ENCODE data around the gene MAD1L1. TPM values are rescaled to one million over a fixed set of nuclear protein-coding genes. Genes with fewer than 3 reads are reported as not detected.

MAD1L1 gene
- total and polyA plus RNA-seq, 2 donors (not counting 3 experiments of a cell fraction or from before 2014, with no cell fraction given), result 34.1 to 42.3 TPM

DNA sequence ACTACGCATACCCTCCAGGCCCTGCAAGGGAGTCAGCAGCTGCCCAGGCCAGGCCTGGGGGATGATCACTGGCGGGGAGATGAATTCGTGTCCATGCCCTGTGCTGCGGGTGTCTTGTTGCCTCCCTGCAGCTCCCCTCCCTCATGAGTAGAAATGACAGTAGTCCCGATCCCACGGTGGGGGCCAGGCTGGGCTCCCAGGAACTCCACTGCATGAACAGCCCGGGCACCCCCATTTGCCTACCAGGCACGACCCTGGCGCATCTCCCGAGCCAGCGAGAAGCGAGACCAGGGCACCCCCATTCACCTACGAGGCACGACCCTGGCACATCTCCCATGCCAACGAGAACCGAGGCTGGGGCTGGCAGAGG, 316.2 kb downstream of the MAD1L1 start:
- Histone ChIP-seq H3K9me3 (replicated peaks; ENCODE audit: control insufficient read depth, insufficient read depth, low read length) (no peaks in the 10 kb centered on the region), H3K27ac (ENCODE audit: insufficient read depth, low read depth, low read length) (no peak overlapping the region), H3K79me2 (ENCODE audit: control insufficient read depth, insufficient read depth, low read length) (no peaks in the 10 kb centered on the region), H3K9ac (replicated peaks; ENCODE audit: extremely low read depth, insufficient read depth, low read length) (no peak overlapping the region), H3K36me3 (ENCODE audit: control insufficient read depth in 2 of 2, extremely low read depth in 1 of 2, insufficient read depth in 2 of 2, low read length in 2 of 2) (no peaks in the 10 kb centered on the region), H3K4me3 (replicated peaks in 1 of 3; ENCODE audit: insufficient read depth in 1 of 3, low read depth in 1 of 3, low read length in 3 of 3) (no peak overlapping the region), H4K20me1 (replicated peaks; ENCODE audit: control insufficient read depth, extremely low read depth, insufficient read depth, low read length) (no peaks in the 10 kb centered on the region), H3K4me2 (ENCODE audit: insufficient read depth, low read length) (no peak overlapping the region), H2AFZ (ENCODE audit: low read depth, low read length) (no peak overlapping the region), H3K27me3 (ENCODE audit: control insufficient read depth in 2 of 2, insufficient read depth in 2 of 2, low read length in 2 of 2) (no peaks in the 10 kb centered on the region), H3K9me1 (replicated peaks; ENCODE audit: control insufficient read depth, extremely low read depth, insufficient read depth, low read length) (no peaks in the 10 kb centered on the region), H3K4me1 (ENCODE audit: control insufficient read depth, extremely low read depth, insufficient read depth, low read length) (no peaks in the 10 kb centered on the region)
- TF ChIP-seq, protein P1, sequence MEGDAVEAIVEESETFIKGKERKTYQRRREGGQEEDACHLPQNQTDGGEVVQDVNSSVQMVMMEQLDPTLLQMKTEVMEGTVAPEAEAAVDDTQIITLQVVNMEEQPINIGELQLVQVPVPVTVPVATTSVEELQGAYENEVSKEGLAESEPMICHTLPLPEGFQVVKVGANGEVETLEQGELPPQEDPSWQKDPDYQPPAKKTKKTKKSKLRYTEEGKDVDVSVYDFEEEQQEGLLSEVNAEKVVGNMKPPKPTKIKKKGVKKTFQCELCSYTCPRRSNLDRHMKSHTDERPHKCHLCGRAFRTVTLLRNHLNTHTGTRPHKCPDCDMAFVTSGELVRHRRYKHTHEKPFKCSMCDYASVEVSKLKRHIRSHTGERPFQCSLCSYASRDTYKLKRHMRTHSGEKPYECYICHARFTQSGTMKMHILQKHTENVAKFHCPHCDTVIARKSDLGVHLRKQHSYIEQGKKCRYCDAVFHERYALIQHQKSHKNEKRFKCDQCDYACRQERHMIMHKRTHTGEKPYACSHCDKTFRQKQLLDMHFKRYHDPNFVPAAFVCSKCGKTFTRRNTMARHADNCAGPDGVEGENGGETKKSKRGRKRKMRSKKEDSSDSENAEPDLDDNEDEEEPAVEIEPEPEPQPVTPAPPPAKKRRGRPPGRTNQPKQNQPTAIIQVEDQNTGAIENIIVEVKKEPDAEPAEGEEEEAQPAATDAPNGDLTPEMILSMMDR (IDR thresholded peaks at IDR 0.05; ENCODE audit: extremely low read depth in 1 of 2, insufficient read depth in 1 of 2, low read depth in 1 of 2, low read length in 2 of 2), result no peak
- TF ChIP-seq FOS (IDR thresholded peaks at IDR 0.05; ENCODE audit: borderline replicate concordance, insufficient read depth, low read length) (no peak), MYC (IDR thresholded peaks at IDR 0.05; ENCODE audit: low read depth, low read length) (no peak), GATA2 (IDR thresholded peaks at IDR 0.05; ENCODE audit: insufficient read depth, insufficient read length, low read depth, low read length) (no peak), POLR2A (IDR thresholded peaks at IDR 0.05; ENCODE audit: low read depth, low read length) (no peak), JUN (IDR thresholded peaks at IDR 0.05; ENCODE audit: borderline replicate concordance, insufficient read depth, insufficient read length, low read depth) (no peak), POLR2AphosphoS5 (IDR thresholded peaks at IDR 0.05; ENCODE audit: insufficient read depth, low read depth, low read length) (no peak), EZH2 (IDR thresholded peaks at IDR 0.05; ENCODE audit: borderline replicate concordance, low read depth, low read length, severe bottlenecking) (no peak)
- TF ChIP-seq, protein P2, sequence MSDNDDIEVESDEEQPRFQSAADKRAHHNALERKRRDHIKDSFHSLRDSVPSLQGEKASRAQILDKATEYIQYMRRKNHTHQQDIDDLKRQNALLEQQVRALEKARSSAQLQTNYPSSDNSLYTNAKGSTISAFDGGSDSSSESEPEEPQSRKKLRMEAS (IDR thresholded peaks at IDR 0.05; ENCODE audit: insufficient read depth, insufficient read length), result no peak
- ChIA-PET POLR2A (no interaction called here), CTCF (no interaction called here)
- no peak for DNase-seq (ENCODE audit: low read depth, low spot score)
- no peak for FAIRE-seq
- dilution Hi-C loops (cut with MboI; ENCODE audit: extremely low pct_ligation_motif_present, low sequenced_read_pairs) (no loop called here), intact Hi-C loops (cut with micrococcal nuclease) (no loop called here)
- BruUV-seq (replicated peaks), result no TSS peak
